Peyer's patch (tissue), 4 donors: ENCODE data around the gene TAF11.

Experiments
- CTCF ChIP-seq, 6 experiments: fragments of 450-650 bp in 4 of 6; fragments of 200-600 bp in 2 of 6; sonication (generic) in 1 of 6; IDR thresholded peaks; one replicate each; pipeline ENCODE4 v1.5.1; 2017 to 2019; ENCODE audit warnings: antibody characterized with exemption in 6 of 6, mild to moderate bottlenecking in 3 of 6, moderate library complexity in 1 of 6
- POLR2A ChIP-seq, 2 donors: fragments of 450-650 bp; IDR thresholded peaks; one replicate each; pipeline ENCODE4 v1.5.1; 2017; ENCODE audit warnings: antibody characterized with exemption in 2 of 2, mild to moderate bottlenecking in 2 of 2, moderate library complexity in 2 of 2

- TF ChIP-seq CTCF (IDR thresholded peaks at IDR 0.05) (no peak), POLR2A (IDR thresholded peaks at IDR 0.05) (no peak)
Observed at GRCh38 chr6:34908194-34908593, 20.4 kb upstream of the TAF11 start.
